ENCODE results near the gene USP5.

Gene USP5

DNA sequence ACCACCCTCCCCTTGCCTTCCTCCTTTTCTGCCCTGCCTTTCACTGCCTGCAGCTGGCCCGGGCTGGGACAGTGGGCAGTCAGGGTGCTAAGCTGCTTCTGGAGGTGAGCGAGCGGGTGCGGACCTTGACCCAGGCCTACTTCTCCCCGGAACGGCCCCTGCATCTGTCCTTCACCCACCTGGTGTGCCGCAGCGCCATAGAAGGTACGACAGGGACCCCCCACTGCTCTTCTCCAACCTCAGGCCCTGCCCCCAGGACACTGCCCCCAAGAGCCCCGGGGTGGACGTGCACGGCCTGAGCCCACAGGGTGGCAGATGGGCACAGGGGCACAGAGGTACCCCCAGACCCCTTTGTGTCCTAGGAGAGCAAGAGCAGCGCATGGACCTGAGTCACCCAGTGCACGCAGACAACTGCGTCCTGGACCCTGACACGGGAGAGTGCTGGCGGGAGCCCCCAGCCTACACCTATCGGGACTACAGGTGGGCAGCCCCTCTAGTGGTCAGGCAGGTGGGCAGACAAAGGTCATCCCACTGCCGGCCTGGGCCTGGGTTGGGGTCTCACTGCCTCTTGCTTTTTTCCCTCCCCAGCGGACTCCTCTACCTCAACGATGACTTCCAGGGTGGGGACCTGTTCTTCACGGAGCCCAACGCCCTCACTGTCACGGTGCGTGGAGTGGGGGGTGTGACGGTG lies 14.4 kb upstream of the USP5 start:
- H3K4me1 ChIP-seq (ENCODE audit: control insufficient read depth, insufficient read depth, low read length) = peaks cover 16% of the 10 kb centered on the region
- H3K4me3 ChIP-seq (ENCODE audit: low read length) = no peak overlapping the region
- no peak overlapping the region for H3K9ac ChIP-seq (ENCODE audit: low read length)
- H3K9me3 ChIP-seq (ENCODE audit: control insufficient read depth, low read length) = no peaks in the 10 kb centered on the region
- no peaks in the 10 kb centered on the region for H3K27me3 ChIP-seq (ENCODE audit: control insufficient read depth, insufficient read depth, low read length)
- H3K36me3 ChIP-seq (ENCODE audit: control insufficient read depth, insufficient read depth, low read length) = no peaks in the 10 kb centered on the region

DNA sequence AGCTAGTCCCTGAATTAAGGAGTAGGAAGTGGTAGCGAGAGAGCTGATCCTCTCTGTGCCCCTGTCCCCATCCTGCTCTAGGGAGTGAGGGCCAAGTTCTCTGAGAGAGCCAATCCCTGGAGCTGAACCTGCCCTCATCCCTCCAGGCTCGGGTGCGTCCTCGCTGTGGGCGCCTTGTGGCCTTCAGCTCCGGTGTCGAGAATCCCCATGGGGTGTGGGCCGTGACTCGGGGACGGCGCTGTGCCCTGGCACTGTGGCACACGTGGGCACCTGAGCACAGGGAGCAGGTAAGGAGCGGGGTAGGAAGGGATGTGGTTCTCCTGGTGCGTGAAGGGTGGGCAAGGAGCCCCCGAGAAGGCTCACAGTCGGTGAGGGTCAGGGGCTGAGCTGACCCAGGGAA lies 13.1 kb upstream of the USP5 start:
- H3K9me3 ChIP-seq (ENCODE audit: control insufficient read depth, low read length) = no peaks in the 10 kb centered on the region
- peaks cover 26% of the 10 kb centered on the region for H3K4me1 ChIP-seq (ENCODE audit: control insufficient read depth, insufficient read depth, low read length)
- no peaks in the 10 kb centered on the region for H3K36me3 ChIP-seq (ENCODE audit: control insufficient read depth, insufficient read depth, low read length)
- H3K4me3 ChIP-seq (ENCODE audit: low read length) = no peak overlapping the region
- no peak overlapping the region for H3K9ac ChIP-seq (ENCODE audit: low read length)
- H3K27me3 ChIP-seq (ENCODE audit: control insufficient read depth, insufficient read depth, low read length) = no peaks in the 10 kb centered on the region

DNA sequence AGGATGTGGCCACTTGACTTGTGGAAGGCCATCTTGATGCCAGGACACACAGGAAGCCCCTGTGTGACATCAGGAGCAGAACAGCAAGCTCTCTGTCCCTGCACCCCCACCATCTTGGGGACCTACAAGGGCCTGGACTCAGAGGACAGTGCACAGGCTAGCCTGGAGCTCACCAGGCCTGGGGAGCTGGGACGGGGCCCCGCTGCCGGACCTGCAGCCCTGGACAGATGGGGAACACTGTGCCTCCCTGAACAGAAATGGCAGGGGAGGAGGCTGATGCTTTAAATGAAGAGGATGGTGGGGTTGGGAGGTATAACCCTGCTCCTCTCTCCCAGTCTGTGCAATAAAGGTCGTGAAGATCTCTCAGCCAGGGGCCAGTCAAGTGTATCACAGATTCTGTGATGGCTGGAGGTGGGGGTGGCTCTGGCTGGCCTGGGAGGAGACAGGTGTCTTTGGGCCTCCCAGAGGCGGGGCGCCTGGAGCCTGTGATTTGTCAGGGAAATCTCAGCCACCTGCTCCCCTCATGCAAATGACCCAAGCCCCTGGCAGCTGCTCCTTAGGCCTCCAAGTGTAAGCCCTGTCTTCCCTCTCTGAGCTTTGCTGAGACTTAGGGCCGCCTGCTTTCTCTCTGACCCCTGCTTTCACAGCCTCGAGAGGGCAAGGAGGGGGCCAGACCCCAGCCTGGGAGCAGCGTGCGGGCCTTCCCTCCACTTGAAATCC lies 12.3 kb upstream of the USP5 start:
- Histone ChIP-seq H3K27me3 (ENCODE audit: control insufficient read depth, insufficient read depth, low read length) (no peaks in the 10 kb centered on the region), H3K36me3 (ENCODE audit: control insufficient read depth, insufficient read depth, low read length) (no peaks in the 10 kb centered on the region), H3K9me3 (ENCODE audit: control insufficient read depth, low read length) (no peaks in the 10 kb centered on the region), H3K9ac (ENCODE audit: low read length) (no peak overlapping the region), H3K4me3 (ENCODE audit: low read length) (no peak overlapping the region), H3K4me1 (ENCODE audit: control insufficient read depth, insufficient read depth, low read length) (peaks cover 26% of the 10 kb centered on the region)

DNA sequence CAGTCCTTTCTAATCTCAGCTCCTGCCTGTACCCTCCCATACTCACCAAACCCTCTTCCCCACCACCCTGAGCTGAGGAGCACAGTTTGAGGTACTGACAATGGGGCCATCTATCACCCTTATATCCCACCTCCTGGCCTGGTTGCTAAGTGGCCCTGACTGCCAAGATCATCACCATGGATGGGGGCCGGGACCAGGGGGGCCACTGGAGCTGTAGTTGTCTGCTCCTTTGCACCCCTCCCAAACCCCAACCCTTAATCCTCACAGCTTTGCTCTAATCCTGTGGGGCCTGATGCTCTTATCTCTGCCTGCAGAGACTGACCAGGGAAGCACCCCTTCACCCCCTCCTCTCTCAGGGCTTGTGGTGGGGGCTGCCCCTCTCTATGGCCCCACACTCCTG lies 11.6 kb upstream of the USP5 start:
- Histone ChIP-seq H3K27me3 (ENCODE audit: control insufficient read depth, insufficient read depth, low read length) (no peaks in the 10 kb centered on the region), H3K4me1 (ENCODE audit: control insufficient read depth, insufficient read depth, low read length) (peaks cover 26% of the 10 kb centered on the region), H3K9ac (ENCODE audit: low read length) (no peak overlapping the region), H3K4me3 (ENCODE audit: low read length) (no peak overlapping the region), H3K36me3 (ENCODE audit: control insufficient read depth, insufficient read depth, low read length) (no peaks in the 10 kb centered on the region), H3K9me3 (ENCODE audit: control insufficient read depth, low read length) (no peaks in the 10 kb centered on the region)

DNA sequence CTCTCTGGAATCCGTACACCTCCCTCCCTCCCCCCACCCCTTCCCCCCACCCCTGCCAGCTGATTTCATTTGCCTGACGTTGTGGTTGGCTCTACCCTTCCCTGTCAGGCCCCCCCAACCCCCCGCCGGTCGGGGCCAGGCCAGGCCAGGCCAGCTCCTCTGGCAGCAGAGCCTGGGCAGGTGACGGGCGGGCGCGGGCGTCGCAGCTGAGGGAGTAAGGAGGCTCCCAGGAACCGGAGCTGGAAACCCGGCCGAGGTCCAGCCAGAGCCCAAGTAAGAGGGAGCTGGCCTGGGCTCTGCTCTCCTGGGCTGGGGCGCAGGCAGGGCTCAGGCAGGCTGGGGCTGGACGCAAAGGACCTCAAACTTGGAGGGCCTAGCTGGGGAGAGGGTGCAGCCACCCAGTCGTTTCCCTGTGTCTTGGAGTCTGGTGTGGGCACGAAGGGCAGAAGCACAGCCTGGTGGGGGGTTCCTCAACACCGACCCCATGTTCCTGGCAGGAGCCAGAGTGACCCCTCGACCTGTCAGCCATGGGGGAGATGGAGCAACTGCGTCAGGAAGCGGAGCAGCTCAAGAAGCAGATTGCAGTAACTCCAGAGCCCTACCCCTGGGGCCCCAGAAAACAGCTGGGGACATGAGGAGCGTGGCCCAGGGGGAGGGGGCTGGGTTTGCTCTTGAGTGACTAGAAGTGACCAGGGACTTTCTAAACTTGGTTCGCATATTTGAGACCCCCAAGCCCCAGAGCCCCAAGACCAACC lies 11.0 kb upstream of the USP5 start, which contains the start of gene GNB3:
TSS of gene GNB3 (plus strand) at position 165 of the 755 bp plus-strand sequence. CDS start at position 528, 363 bp downstream.
- H3K4me3 ChIP-seq (ENCODE audit: low read length) = no peak within 1 kb of the TSS
- no peaks in the 10 kb centered on the region for H3K27me3 ChIP-seq (ENCODE audit: control insufficient read depth, insufficient read depth, low read length)
- H3K36me3 ChIP-seq (ENCODE audit: control insufficient read depth, insufficient read depth, low read length) = no peaks in the 10 kb centered on the region
- H3K9ac ChIP-seq (ENCODE audit: low read length) = no peak within 1 kb of the TSS
- peaks cover 24% of the 10 kb centered on the region for H3K4me1 ChIP-seq (ENCODE audit: control insufficient read depth, insufficient read depth, low read length)
- H3K9me3 ChIP-seq (ENCODE audit: control insufficient read depth, low read length) = no peaks in the 10 kb centered on the region

DNA sequence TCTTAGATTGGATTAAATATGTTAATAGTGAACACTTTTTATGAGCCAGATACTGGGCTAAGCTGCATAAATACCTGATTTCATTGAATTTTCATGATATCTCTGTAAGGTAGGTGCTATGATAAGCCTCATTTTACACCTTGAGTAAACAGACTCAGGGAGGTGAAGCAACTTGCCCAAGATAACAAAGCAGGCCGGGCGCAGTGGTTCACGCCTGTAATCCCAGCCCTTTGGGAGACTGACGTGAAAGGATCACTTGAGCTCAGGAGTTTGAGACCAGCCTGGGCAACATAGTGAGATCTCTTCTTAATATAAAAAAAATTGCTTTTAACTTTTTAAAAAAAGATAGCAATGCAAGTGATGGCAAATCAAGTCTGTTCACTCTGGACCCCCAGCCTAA lies 9.9 kb upstream of the USP5 start:
- Histone ChIP-seq H3K9me3 (ENCODE audit: control insufficient read depth, low read length) (no peaks in the 10 kb centered on the region), H3K4me3 (ENCODE audit: low read length) (no peak overlapping the region), H3K4me1 (ENCODE audit: control insufficient read depth, insufficient read depth, low read length) (peaks cover 23% of the 10 kb centered on the region), H3K9ac (ENCODE audit: low read length) (no peak overlapping the region), H3K27me3 (ENCODE audit: control insufficient read depth, insufficient read depth, low read length) (no peaks in the 10 kb centered on the region), H3K36me3 (ENCODE audit: control insufficient read depth, insufficient read depth, low read length) (no peaks in the 10 kb centered on the region)

DNA sequence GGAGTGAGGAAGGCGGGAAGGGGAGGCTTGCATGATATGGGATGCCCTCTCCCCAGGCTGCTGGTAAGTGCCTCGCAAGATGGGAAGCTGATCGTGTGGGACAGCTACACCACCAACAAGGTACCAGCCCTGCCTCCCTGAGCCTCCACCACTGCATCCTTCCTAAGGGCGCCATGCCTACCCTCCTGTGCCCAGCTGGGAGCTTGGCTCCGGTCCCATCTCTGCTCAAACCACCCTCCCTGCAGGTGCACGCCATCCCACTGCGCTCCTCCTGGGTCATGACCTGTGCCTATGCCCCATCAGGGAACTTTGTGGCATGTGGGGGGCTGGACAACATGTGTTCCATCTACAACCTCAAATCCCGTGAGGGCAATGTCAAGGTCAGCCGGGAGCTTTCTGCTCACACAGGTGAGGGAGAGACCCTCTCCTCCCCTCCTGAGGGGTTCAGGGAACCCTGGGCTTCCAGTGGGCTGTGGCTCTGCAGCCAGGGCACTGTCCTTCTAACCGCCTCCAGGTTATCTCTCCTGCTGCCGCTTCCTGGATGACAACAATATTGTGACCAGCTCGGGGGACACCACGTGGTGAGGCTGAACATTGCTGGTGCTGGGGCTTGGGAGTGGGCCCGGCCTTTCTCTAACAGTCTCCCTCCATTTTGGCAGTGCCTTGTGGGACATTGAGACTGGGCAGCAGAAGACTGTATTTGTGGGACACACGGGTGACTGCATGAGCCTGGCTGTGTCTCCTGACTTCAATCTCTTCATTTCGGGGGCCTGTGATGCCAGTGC lies 8.6 kb upstream of the USP5 start:
- no peak overlapping the region for H3K4me3 ChIP-seq (ENCODE audit: low read length)
- H3K9ac ChIP-seq (ENCODE audit: low read length) = no peak overlapping the region
- no peaks in the 10 kb centered on the region for H3K27me3 ChIP-seq (ENCODE audit: control insufficient read depth, insufficient read depth, low read length)
- H3K9me3 ChIP-seq (ENCODE audit: control insufficient read depth, low read length) = no peaks in the 10 kb centered on the region
- peaks cover 23% of the 10 kb centered on the region for H3K4me1 ChIP-seq (ENCODE audit: control insufficient read depth, insufficient read depth, low read length)
- no peaks in the 10 kb centered on the region for H3K36me3 ChIP-seq (ENCODE audit: control insufficient read depth, insufficient read depth, low read length)

DNA sequence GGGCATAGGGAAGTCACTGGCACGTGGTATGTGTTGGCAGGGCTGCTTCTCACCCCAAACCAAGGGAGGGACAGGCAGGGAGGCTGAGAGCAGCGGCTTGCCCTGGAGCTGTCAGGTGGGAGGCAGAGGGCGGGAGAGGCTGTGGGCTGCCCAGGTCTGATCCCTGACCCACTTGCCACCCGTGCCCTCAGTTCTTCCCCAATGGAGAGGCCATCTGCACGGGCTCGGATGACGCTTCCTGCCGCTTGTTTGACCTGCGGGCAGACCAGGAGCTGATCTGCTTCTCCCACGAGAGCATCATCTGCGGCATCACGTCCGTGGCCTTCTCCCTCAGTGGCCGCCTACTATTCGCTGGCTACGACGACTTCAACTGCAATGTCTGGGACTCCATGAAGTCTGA lies 6.6 kb upstream of the USP5 start:
- H3K4me1 ChIP-seq (ENCODE audit: control insufficient read depth, insufficient read depth, low read length) = peaks cover 27% of the 10 kb centered on the region
- H3K9me3 ChIP-seq (ENCODE audit: control insufficient read depth, low read length) = no peaks in the 10 kb centered on the region
- no peaks in the 10 kb centered on the region for H3K27me3 ChIP-seq (ENCODE audit: control insufficient read depth, insufficient read depth, low read length)
- H3K9ac ChIP-seq (ENCODE audit: low read length) = no peak overlapping the region
- no peaks in the 10 kb centered on the region for H3K36me3 ChIP-seq (ENCODE audit: control insufficient read depth, insufficient read depth, low read length)
- no peak overlapping the region for H3K4me3 ChIP-seq (ENCODE audit: low read length)

DNA sequence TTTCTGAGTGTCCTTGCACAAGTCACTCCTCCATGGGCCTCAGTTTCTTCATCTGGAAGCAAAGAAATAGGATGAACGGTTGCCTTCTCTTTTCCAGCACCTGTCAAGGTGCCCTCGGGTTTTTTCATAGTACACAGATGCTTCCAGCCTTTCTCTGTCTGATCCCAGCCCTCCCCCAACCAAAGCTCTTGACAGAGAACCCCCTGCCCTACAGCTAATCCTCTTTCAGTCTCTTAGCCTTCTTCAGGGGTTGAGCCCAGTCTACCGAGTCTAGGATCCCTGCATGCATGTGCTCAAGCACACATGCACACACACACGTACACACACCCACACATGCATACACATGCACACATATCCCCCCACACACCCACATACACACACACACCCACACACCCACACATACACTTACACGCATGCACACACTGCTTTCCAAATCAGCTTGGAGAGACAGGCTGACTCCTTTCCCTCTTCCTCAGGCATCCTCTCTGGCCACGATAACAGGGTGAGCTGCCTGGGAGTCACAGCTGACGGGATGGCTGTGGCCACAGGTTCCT lies 5.6 kb upstream of the USP5 start:
- no peak overlapping the region for H3K9ac ChIP-seq (ENCODE audit: low read length)
- H3K27me3 ChIP-seq (ENCODE audit: control insufficient read depth, insufficient read depth, low read length) = no peaks in the 10 kb centered on the region
- H3K9me3 ChIP-seq (ENCODE audit: control insufficient read depth, low read length) = no peaks in the 10 kb centered on the region
- peaks cover 29% of the 10 kb centered on the region for H3K4me1 ChIP-seq (ENCODE audit: control insufficient read depth, insufficient read depth, low read length)
- H3K36me3 ChIP-seq (ENCODE audit: control insufficient read depth, insufficient read depth, low read length) = no peaks in the 10 kb centered on the region
- no peak overlapping the region for H3K4me3 ChIP-seq (ENCODE audit: low read length)

DNA sequence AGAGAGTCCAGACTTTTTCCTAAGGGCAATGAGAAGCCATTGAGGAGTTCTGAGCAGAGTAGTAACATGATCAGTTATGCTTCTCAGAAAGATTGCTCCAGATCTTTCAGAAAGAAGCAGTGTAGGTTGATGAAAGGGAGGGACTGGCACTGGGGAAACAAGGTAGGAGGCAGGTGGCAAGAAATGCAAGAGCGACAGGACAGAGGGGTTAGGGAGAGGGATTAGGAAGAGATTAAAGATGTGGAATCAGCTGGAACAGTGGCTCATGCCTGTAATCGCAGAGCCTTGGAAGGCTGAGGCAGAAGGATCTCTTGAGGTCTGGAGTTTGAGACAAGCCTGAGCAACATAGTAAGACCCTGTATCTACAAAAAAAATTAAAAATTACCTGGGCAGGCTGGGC lies 4.3 kb upstream of the USP5 start:
- peaks cover 19% of the 10 kb centered on the region for H3K4me1 ChIP-seq (ENCODE audit: control insufficient read depth, insufficient read depth, low read length)
- no peaks in the 10 kb centered on the region for H3K36me3 ChIP-seq (ENCODE audit: control insufficient read depth, insufficient read depth, low read length)
- H3K9ac ChIP-seq (ENCODE audit: low read length) = no peak overlapping the region
- H3K27me3 ChIP-seq (ENCODE audit: control insufficient read depth, insufficient read depth, low read length) = no peaks in the 10 kb centered on the region
- H3K4me3 ChIP-seq (ENCODE audit: low read length) = no peak overlapping the region
- H3K9me3 ChIP-seq (ENCODE audit: control insufficient read depth, low read length) = no peaks in the 10 kb centered on the region

DNA sequence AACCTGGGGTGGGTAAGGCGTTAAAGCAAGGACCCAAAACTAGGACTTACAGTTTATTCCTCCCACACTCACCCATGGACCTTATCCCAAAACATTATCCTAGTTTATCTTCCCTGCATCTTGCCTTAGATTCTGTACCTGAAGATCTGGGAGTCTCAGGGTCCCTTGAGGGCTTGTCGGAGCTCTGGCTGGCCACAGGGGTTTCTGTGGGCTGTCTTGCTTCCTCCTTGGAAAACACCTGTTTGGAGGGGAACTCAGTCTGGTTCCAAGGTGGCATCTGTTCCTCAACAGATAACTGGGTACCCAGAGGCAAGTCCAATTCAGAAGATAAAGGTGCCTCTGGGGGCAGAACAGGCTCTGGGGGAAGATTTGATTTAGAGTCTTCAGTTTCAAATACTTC lies 2.5 kb upstream of the USP5 start:
- Histone ChIP-seq H3K4me1 (ENCODE audit: control insufficient read depth, insufficient read depth, low read length) (peaks cover 17% of the 10 kb centered on the region), H3K9ac (ENCODE audit: low read length) (no peak overlapping the region), H3K27me3 (ENCODE audit: control insufficient read depth, insufficient read depth, low read length) (no peaks in the 10 kb centered on the region), H3K9me3 (ENCODE audit: control insufficient read depth, low read length) (no peaks in the 10 kb centered on the region), H3K36me3 (ENCODE audit: control insufficient read depth, insufficient read depth, low read length) (no peaks in the 10 kb centered on the region), H3K4me3 (ENCODE audit: low read length) (no peak overlapping the region)

Data from mucosa of stomach (tissue), 1 donor.